WERI-Rb-1 (cell line): ENCODE data around the gene DGKI.

ENCODE experiments used
- DNase-seq: peaks from one replicate; pipeline ENCODE4 v3.0.0-alpha.2; 2020
- H3K27ac ChIP-seq: fragments of 250-450 bp; sonication (Bioruptor Pico); 2 replicates; pipeline ENCODE4 v1.5.1; 2020; ENCODE audit warnings: mild to moderate bottlenecking, moderate library complexity
- H3K27me3 ChIP-seq: fragments of 250-450 bp; sonication (Bioruptor Pico); 2 replicates; pipeline ENCODE4 v1.5.1; 2021; ENCODE audit warnings: mild to moderate bottlenecking, low read depth, moderate library complexity; ENCODE audit not compliant: insufficient read depth, severe bottlenecking
- H3K36me3 ChIP-seq: fragments of 250-450 bp; sonication (Bioruptor Pico); 2 replicates; pipeline ENCODE4 v1.5.1; 2020; ENCODE audit warnings: mild to moderate bottlenecking, moderate library complexity
- H3K4me3 ChIP-seq: 2 replicates; pipeline ENCODE4 v1.5.1; 2011; ENCODE audit warnings: low read depth, mild to moderate bottlenecking, control low read depth, low read length
- H3K9me3 ChIP-seq: fragments of 250-450 bp; sonication (Bioruptor Pico); 2 replicates; pipeline ENCODE4 v1.5.1; 2021; ENCODE audit warnings: mild to moderate bottlenecking, moderate library complexity; ENCODE audit not compliant: severe bottlenecking
- CTCF ChIP-seq: IDR thresholded peaks from 2 replicates; pipeline ENCODE4 v1.5.1; 2011; ENCODE audit warnings: low read depth, mild to moderate bottlenecking, control low read depth, inconsistent platforms, low read length

Gene DGKI

GRCh38 chr7:137371616-137372015 is 475.2 kb downstream of the DGKI start:
- Histone ChIP-seq H3K36me3 (no peaks in the 10 kb centered on the region), H3K4me3 (no peak overlapping the region), H3K9me3 (no peaks in the 10 kb centered on the region), H3K27ac (no peak overlapping the region), H3K27me3 (no peaks in the 10 kb centered on the region)
- DNase-seq, result no peak
- TF ChIP-seq CTCF, result no peak

DNA sequence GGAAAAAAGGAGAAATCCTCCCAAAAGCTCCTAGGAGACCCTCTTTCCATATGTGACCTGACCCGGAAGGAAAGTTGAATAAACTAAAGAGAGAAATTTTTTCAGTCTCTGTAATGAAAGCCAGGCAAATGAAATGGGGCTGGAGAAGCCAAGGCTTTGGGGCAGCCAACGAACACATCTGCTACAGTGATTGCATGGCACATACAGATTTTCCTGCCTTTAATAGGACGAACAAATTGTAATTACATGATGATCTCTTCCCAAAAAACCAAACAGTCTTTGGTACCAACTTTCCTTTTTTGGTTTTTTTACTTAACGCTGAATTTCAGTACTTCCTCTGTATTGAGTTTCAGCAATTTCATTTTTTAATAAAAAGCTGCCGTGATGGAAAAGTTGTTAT is 479.8 kb downstream of the DGKI start:
- no peaks in the 10 kb centered on the region for H3K9me3 ChIP-seq
- no peak for DNase-seq

DNA sequence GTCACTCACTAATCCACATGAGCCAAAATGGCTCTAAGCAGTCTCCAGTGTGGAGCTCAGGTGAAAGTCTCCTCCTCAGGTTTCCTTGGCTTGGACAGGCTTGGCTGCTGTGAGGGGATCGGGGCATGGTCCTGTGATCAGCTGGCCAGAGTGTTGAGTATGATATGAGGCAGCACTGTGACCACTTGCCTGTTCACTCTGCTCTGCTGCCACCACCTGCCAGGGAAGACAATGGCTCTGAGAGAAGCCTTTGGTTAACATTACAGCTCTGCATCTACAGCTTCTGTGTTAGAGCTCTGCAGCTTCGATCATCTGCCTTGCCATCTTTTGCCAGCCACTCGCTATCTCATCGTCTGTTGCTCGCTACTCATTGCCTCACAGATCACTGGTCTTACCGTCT is 483.1 kb downstream of the DGKI start:
- H3K36me3 ChIP-seq, result no peaks in the 10 kb centered on the region
- H3K4me3 ChIP-seq, result no peak overlapping the region
- no peak for DNase-seq
- peaks cover 12% of the 10 kb centered on the region for H3K9me3 ChIP-seq
- no peak for TF ChIP-seq CTCF
- H3K27ac ChIP-seq, result no peak overlapping the region
- H3K27me3 ChIP-seq, result no peaks in the 10 kb centered on the region

More for the DNA sequence above, 479.8 kb downstream of the DGKI start:
- TF ChIP-seq CTCF, result no peak
- H3K36me3 ChIP-seq, result no peaks in the 10 kb centered on the region
- H3K4me3 ChIP-seq, result no peak overlapping the region
- H3K27me3 ChIP-seq, result no peaks in the 10 kb centered on the region
- no peak overlapping the region for H3K27ac ChIP-seq

DNA sequence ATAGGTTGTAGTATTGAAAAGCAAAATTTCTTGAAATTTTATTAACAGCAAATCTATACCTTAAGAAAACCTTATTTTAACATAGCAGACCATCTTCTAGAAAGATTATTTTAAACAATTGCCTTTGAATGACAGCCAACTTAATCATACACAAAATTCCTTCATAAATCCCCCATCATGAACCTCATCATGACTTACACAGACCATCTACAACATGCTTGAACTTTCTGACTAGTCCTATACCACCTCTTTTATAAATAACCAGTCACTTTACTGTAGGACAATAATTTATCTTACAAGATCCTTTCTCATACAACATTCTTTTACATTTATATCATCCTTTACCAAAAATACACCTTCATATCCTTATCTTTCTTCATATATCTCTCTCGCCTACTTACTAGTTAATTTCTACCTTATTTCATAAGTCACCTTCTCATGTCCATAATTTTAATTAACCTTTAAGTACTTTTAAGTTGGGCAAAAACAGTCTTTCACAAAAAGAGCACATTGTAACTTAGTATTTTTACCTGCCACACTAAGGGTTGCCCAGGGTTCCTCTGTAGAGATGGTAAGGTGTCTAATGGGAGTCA is 486.6 kb downstream of the DGKI start:
- Histone ChIP-seq H3K4me3 (no peak overlapping the region), H3K27ac (no peak overlapping the region), H3K9me3 (peaks cover 12% of the 10 kb centered on the region), H3K27me3 (no peaks in the 10 kb centered on the region), H3K36me3 (no peaks in the 10 kb centered on the region)
- DNase-seq, result no peak
- no peak for TF ChIP-seq CTCF

DNA sequence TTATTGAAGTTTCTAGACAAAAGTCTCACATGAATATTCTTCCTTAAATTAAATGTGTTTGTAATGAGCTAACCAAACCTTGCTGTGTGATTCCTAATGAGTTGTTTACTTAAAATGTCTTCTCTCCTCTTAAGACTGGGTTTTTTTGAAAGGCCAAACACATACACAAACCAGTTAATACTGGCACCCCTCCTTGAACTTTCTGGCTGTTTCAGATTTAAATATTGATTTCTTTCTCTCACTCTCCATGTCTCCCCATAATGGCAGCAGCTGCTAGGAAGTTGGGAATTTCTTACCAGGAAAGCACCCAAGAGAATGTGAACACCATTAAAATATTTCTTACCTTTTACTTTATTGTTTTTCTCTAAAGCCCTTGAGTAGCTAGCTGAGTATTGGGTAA is 491.8 kb downstream of the DGKI start:
- H3K9me3 ChIP-seq, result no peaks in the 10 kb centered on the region
- no peak for DNase-seq
- H3K27me3 ChIP-seq, result no peaks in the 10 kb centered on the region
- no peak for TF ChIP-seq CTCF
- no peak overlapping the region for H3K4me3 ChIP-seq
- H3K36me3 ChIP-seq, result no peaks in the 10 kb centered on the region
- no peak overlapping the region for H3K27ac ChIP-seq

DNA sequence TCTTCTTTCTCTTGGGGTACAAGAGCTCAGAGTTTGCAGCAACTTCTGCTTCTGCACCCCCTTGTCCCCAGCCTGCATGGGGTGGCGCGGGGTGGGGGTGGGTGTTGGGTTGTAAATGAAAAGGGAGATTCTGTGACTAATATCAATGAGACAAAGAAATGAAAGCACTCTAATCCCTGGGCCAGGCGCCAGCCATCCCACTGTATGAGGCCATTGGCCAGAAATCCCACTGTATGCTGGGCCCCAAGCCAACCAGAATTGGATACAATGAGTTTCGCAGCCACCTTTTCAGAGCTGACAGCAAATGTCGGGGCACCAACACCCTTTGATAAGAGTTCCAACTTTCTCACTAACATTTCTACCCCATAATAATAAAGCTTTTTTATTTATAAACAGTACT is 492.4 kb downstream of the DGKI start:
- Histone ChIP-seq H3K27ac (no peak overlapping the region), H3K36me3 (no peaks in the 10 kb centered on the region), H3K27me3 (no peaks in the 10 kb centered on the region), H3K9me3 (no peaks in the 10 kb centered on the region), H3K4me3 (no peak overlapping the region)
- no peak for TF ChIP-seq CTCF
- no peak for DNase-seq
